ENCODE measurements around the gene ATP5MC2.

- no peak for TF ChIP-seq EZH2 (IDR thresholded peaks at IDR 0.05; ENCODE audit: borderline replicate concordance, low read length)
- no peak for TF ChIP-seq CTCF (conservative IDR thresholded peaks at IDR 0.05 in 1 of 2, IDR thresholded peaks at IDR 0.05 in 1 of 2; ENCODE audit: extremely low read depth in 1 of 2, insufficient read depth in 1 of 2, low read depth in 1 of 2, low read length in 2 of 2)
These were observed 753 bp upstream of the ATP5MC2 start for GRCh38 chr12:53676656-53677015.

Measured in mammary epithelial cell (primary cell).